DMS79 (cell line): ENCODE results near the gene ANTXR1.

Experiments used
- DNase-seq: peaks from one replicate; lab custom pipeline; 2025; lab: John Stamatoyannopoulos, UW

The ANTXR1 gene

DNA sequence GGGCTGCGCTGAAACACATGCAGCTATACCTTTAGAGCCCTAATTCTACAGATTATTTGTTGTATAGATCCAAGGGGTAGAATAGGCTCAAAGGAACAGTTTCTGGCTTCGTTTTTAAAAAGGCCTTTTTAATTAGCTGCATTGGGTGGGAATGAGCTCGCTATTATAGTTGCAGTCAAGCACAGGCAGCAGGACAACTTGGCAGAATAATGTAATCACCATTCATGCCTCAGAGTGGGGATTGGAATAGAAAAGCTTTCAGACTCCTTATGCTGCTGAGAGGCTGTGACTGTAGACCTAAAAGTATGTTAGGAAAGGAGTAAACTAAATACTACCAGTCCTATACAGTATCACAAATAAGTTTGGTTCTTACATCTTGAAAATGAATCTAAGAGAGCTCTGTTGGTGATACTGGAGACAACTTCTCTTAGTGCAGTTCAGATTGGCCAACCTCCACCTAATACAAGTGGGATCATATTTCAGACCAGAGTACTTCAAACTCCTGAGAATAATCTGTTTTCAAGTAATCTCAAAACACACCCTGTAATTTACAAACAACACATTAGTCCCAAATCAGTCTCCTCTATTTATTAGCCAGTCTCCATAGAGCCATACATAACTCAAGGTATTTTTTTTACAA, 121.4 kb downstream of the ANTXR1 start:
- DNase-seq, result peak; percentile 30

DNA sequence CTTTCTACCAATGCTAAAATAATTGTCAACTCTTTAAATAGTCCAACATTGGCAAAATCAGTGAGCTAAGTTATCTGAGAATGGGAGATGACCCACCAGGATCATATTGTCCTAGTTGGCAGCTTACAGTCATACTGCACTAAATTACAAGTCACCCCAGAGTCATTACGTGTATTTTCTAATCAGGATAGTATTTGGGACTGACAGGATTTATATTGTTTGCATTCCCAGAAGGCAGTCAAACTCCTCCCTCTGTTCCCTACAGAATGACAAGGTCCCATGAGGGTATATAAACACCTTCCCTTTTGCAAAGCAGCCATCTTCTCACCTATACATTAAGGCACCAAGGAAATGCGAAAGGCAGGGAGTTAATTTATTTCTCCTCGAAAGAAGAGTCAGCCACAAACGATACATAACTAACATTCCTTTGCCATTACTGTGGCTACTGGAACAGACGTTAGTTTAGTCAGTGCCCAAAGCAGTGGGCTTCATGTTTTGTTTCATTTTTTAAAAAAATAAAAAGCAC, 125.3 kb downstream of the ANTXR1 start:
- DNase-seq, result no peak

DNA sequence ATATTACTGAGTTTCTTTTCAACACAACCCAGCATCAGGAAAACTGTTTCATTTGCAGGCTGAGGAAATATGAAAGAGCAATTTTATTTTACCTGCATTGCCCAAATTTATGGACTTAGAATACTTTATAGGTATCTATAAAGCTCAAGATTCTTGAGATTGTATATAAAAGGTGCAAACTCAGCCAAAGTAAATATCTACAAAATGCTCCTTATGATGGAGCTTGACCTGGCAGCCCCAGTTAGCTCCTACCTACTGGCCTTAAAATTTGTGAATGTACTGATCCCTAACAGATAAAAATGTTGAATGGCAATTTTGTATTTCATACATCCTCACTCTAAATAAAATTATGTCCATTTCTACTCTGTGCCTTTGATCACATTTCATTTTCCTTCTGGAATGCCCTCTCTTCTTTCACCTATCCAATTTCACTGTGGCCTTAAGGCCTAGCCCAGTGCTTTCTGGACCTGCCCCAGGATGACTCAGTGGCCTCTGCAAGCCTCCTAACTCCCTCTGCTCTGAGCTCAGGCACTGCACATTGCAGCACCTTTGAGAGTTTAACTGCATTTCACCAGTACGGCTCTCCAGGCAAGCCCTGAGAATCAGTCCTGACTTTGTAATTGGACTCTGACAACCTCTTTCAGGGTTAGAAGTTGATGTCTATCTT, 125.9 kb downstream of the ANTXR1 start:
- no peak for DNase-seq

DNA sequence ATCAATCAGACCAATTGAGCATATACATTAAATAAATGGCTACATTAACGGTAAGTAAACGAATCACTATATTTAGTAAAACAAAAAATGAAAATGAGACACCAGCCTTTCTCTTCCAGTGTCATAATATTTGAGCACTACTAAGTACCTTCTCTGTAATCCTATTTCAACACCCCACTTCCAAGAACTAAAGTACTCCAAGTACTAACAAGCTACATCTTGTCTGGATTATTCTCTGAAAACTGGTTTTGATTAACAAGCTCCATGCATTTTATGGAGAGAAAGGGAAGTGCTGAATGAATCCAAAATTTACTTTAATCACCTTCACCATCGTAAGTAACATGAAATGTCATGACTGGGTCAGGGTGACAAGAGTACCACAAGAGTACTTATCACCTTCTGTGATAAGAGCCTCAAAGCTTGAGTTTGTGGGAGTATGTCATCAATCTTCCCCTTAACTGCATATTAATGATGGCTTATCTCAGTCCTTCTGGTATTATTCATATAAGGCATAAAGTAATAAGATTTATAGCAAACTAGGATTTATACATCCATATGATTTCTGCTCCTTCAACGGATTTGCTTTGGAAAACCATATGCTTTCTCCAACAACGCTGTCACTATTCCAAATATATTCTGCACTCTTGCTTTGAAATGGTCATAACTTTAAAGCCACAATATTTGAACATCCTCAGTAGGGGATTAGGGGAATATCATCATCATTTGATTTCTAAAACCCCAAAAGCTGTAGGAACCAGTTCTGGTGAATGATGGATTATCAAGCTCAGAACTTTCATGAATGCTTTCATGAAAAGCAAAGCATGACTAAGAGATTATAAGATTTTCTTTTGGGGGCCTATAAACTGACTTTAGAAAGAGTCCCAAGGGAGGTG, 127.0 kb downstream of the ANTXR1 start:
- no peak for DNase-seq

DNA sequence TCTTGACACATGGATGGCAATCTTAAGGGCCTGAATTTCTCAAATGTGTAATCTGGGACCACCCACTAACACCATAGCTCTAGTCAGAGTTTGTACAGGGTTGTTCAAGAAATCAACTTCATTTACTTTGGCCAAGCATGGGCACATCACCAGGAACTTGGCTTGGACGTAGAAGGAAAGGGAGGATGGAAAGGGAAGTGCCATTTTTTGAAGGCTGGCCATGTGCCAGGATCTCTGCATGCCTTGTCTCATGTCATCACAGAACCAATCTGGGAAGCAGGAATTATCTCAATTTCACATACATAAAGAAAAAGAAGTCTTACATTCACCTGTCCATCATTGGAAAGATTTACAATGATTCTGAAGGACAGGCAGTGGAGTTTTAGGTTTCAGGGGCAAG, 128.1 kb downstream of the ANTXR1 start:
- no peak for DNase-seq

DNA sequence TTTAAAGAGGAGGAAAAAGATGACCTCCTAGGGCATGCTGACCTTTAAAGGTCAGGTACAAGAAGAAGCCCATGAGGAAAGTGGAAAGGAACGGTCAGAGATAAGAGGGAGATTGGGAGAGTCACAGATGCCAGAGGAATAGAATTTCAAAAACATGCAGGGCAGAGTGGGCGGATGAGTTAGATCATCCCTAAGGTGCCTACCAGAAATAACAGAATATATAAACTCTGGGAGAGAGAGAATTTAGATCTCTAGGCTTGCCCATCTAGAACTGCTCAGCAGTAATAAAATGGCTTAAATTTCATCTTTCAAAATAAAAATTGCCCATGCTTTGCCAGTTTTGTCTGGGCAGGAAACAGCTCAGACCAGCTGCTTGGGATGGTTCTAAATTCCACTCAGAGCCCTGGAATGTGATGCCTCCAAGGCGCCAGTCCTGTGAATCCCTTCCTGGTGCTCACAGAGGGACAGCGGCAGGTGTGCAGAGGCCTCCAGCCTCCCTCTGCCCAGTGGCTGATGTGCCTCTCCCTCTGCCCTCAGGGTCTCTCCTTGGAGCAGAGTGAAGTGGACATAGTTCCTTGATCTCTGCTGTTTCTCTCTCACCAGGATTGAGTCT, 130.9 kb downstream of the ANTXR1 start:
- DNase-seq, result no peak

DNA sequence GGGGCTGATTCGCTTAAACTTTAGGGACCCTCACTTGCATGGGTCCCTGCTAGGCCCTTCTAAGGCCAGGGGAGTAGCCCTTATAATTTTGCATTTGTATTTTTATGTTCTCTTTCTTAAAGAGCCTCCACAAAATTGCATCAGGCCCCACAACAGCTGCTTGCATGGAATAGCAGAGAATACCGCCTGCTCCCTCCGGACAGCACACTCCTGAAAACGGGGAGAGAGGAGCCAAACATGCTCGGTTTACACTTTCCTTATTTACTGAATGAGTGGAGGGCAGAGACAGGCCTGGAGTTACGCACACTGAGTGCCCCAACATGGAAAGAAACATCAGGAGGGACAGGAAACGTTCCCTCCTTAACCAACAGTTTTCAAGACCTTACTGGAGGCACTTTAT, 132.2 kb downstream of the ANTXR1 start:
- DNase-seq, result no peak

DNA sequence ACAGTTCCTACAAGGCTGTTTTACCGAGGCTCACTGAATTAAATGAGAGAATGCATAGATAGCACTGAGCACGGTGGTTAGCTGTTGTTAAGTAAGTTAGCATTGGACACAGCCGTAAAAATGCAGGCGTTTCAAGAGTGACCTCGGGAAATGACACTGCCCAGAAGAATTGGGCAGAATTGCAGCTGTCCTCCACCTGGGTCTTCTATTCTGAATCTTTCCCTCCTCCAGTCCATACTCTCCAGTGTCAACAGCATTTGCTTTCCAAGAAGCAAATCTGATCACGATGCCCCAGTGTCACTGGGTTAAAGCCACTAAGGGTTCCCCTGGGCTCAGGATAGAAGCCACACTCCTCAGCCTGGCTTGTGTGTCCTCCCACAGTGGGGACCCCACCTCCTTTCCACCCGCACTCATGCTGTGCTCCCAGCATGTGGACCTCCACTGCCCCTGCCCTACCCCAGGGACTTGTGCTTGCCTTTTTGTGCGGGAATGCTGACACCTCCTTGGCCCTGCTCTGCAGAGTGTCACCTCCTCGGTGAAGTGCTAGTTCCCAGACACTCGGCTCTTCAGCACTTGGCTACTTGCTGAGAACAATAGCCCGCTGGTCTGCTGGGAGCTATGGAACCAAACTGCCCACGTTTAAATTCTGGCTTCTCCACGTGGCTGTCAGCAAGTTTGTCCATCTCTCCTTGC, 135.0 kb downstream of the ANTXR1 start:
- DNase-seq, result no peak

DNA sequence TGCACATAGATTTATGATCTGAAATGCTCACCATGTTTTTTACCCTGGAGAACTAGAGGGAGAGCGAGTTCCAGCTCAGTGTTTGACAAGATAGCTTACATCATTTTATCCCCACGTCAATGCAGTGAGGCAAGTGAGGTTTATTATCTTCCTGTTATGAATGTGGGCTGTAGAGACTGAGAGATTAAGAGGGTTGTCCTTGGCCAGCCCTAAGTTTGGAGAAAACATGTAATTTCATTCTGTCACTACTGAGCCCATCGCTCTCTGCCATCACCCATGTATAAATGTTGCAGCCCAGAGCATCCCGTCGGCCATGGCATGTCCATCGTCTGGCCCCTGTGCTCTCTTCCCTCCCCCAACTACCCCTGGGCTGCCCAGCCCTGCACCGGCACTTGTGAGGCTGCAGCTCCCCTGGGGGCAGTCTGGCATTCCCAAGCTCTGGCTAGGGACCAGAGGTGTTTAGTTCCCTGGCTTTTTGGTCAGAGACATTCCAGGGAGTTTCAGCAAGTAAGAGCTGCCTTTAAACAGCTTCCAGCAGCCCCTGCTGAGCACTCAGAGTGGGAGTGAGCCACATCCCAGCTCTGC, 136.7 kb downstream of the ANTXR1 start:
- DNase-seq, result no peak

DNA sequence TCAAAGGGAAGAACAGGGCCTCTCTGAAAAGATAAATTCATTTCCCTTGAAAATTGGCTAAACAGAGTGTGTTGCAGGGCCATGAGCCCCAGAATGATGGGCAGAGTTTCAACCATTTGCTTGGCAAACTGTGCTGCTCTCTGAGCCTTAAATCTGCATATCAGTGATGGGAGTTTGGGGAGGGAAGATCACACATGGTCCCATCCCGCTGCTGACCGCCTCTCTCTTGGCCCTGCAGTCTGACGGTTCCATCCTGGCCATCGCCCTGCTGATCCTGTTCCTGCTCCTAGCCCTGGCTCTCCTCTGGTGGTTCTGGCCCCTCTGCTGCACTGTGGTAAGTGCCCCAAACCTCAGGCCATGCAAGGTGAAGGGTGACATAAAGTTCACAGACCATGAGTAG, 139.0 kb downstream of the ANTXR1 start:
- no peak for DNase-seq

DNA sequence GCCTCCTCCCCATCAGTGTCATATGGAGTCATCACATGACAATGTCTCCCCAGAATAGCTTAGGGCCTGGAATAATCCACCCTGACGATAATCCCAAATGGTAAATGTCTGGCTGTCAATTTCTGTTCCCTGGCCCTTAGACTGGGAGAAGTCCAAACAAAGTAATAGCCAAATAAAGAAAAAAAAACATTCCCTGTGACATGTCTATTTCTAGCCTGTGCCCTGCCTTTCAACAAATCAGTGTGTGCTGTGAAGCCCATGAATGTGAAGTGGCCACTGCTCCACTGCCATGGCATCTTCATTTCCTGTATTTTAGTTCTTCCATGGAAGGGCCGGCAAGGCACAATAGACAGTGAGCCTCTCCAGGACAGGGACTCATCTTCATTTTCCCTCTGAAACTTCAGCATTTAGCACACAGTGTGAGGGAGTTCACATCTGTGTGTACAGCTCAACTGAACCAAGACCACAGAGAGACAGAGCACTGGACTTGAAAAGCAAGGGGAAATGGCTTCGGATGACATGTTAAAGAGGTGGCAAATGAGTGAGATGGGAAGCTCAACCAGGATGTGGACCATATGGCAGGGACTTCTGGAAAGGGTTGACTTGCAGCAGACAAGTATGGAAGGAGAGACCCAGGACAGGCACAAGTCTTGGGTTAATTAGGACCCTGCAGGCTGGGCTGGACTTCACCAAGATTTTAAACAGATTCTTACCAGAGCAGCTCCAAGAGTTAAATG, 140.0 kb downstream of the ANTXR1 start:
- no peak for DNase-seq

DNA sequence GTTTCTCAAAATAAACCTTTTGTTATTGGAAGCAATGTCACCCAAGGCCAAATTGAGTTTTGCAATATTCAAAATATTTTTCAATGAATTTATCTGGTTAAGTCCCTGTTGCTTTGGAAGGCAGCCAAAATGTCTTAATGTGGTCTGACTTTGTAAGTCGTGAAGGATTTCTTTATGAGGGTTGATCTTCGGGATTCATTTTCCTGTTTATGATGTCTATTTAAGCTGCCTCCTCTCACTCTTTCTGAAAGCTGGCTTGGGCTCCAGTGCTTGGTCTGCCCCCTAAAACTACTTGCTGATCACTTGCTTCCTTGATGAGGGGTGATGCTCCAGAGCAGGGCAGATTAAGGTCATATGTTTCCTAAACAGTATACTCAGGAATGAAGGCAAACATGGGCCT, 141.1 kb downstream of the ANTXR1 start:
- no peak for DNase-seq

DNA sequence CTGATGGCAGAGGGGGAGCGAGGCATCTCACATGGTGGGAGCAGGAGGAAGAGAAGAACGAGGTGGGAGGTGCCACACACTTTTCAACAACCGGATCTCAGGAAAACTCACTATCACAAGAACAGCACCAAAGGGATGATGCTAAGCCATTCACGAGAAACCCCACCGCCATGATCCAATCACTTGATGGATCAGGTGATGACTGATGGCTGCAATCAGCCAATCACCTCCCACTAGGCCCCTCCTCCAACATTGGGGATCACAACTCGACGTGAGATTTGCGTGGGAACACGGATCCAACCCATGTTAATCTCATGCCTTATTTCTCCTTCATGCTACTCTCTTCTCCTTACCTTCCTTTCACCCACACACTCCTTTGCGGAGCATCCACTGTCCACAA, 143.6 kb downstream of the ANTXR1 start:
- DNase-seq, result no peak

DNA sequence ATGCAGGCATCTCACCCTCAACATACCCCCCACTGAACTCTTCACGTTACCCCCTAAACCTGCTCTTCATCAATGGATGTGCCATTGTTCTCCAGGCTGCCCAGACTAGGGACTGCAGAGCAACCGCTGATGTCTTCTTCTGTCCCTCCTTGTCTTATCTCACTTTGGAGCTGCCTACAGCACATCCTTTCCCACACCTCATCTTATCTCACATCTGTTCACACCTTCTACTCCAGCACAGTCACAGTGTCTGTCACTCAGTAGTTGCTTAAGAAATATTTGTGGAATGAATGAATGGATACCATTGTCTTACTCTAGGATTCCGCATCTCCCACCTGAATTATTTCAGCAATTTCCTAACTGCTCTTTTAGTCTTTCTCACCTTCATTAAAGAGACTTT, 144.5 kb downstream of the ANTXR1 start:
- no peak for DNase-seq

DNA sequence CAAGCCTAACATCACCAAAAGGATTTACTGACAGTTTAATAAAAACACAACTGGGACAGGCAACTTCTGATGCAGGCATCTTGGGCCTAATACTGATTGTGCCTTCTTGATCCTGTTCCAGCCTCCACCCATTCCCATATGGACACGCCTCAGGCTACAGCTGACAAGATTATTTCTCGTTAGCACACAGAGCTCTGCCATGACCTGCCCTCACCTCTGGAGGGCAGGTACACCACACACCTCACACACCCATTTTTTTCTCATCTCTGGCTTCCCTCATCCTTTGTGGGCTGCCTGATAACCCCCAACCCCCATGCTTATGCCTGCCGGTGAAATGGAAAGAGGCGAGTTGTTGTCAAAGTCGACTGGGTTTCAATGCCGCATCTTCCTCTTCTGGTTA, 147.0 kb downstream of the ANTXR1 start:
- DNase-seq, result no peak

DNA sequence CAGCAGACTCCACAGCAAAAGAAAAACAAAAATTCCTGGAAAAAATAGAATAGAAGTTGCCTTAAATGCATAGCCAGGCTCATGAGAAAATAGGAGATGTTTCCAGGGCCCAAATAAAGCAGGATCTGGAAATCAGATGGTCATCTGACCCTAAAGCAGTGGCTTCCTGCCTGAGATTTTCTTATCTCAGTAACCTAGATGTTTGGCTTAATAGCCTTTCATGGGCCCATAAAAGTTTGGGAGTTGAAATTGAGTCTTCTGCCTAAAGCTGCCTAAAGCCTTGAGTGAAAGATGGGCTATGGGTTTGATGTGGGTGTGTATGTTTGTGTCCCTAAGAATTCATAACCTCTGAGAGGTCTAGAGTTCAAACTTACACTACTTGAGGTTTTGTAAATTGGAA, 149.1 kb downstream of the ANTXR1 start:
- no peak for DNase-seq

DNA sequence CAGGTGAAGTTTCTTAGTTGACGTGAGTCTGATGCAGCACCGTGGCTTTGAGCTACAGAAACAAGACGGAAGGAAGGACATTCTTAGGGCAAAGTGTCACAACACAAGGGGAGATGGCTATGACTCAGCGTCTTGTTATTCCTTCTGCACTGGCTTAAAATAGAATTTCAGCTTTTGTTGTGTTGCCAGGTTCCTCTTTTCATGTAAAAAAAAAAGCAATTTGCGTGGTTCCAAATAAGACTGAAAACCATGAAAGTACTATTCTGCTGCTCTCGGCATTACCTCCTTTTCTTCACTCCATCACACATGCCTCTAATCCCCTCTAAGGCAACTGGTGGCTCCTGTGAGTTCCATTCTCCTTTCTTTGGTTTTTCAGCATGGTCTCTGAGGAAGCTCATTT, 150.1 kb downstream of the ANTXR1 start:
- no peak for DNase-seq

DNA sequence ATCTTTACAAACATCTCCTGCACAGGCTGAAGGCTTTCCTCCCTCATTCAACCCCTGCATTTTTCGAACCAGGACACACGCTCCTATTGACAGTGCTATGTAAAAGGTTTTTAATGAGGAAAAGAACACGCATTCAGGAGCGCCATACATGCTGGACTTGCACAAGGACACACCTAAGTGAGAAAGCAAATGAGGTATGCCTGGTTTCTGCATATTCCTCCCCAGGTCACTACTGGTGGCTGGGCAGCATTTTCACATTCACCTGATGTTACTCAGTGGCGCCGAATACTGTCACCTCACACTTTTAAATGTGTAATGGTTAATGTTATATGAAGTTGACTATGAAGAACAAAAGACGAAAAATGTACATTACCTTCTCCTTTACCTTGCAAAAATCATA, 150.6 kb downstream of the ANTXR1 start:
- no peak for DNase-seq

DNA sequence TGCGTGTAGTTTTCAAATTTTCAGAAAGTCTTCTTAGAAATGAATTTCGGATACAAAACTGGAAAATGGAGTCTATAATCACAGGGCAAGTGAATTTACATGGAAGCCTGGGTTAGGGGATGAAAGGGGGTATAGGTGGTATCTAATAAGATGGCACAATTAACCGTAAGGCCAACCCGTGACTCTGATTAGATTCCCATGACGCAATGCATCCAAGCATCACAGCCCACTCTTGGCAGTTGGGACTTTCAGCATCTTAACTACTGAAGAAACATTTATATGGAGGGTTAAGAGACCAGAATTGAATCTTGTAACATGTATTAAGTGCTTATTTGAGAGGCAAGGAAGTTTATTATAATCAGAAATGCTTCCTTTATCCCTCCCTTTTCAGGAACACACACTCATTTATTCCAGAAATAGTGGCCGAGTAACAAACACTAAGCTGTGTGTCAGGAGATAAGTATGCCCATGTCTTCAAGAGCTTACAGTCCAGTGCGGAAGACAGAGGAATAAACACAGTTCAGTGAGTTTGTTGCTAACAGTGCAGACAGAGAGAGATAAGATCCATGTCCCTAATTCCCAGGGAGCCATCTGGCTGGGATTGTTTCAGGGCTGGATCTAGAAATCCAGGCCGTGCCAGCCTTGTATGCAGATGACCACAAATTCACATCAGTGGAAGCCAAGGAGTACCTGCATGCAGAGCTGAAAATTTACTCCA, 151.2 kb downstream of the ANTXR1 start:
- no peak for DNase-seq
